OCI-LY3 (cell line): ENCODE results near the gene CTSE.

Experiments
- EZH2phosphoT487 ChIP-seq: fragments of 200-600 bp; shearing (Covaris generic); IDR thresholded peaks from 2 replicates; pipeline ENCODE4 v1.6.1; 2018; ENCODE audit warnings: antibody characterized with exemption, mixed run types, low read depth
- TF ChIP-seq, protein P1 (sequence below): fragments of 200-600, 300-600 bp; sonication (generic); IDR thresholded peaks from 2 replicates; pipeline ENCODE4 v1.5.1; 2014; ENCODE audit warnings: antibody characterized with exemption, low read length, low read depth

DNA sequence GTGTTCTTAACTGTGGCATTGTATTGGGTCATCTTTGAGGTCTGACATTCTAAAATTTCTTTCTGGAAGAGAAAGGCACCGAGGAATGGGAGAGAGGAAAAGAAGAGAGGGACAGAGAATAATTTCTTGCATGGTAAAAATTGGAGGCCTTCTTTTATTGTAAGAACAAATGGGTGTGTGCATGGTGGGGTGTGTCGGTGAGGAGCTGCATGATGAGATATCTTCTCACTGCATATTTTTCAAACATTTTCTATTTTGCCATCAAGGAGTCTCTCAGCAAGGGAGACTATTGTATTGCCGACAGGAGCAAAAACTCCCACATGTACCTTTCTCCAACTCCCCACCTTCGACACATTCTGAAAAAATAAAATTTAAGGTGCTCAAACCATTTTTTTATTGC is 6.5 kb upstream of the CTSE start:
- TF ChIP-seq, protein P1, sequence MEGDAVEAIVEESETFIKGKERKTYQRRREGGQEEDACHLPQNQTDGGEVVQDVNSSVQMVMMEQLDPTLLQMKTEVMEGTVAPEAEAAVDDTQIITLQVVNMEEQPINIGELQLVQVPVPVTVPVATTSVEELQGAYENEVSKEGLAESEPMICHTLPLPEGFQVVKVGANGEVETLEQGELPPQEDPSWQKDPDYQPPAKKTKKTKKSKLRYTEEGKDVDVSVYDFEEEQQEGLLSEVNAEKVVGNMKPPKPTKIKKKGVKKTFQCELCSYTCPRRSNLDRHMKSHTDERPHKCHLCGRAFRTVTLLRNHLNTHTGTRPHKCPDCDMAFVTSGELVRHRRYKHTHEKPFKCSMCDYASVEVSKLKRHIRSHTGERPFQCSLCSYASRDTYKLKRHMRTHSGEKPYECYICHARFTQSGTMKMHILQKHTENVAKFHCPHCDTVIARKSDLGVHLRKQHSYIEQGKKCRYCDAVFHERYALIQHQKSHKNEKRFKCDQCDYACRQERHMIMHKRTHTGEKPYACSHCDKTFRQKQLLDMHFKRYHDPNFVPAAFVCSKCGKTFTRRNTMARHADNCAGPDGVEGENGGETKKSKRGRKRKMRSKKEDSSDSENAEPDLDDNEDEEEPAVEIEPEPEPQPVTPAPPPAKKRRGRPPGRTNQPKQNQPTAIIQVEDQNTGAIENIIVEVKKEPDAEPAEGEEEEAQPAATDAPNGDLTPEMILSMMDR: no peak
- no peak for TF ChIP-seq EZH2phosphoT487
